GM12878 (cell line): ENCODE data around the gene VPS52. TPM values are rescaled to one million over a fixed set of nuclear protein-coding genes. Genes with fewer than 3 reads are reported as not detected.

Experiments used
- ATF7 ChIP-seq: fragments of 450-650 bp; IDR thresholded peaks from 2 replicates; pipeline ENCODE4 v1.6.1; 2016; ENCODE audit warnings: low read depth, mild to moderate bottlenecking
- CREM ChIP-seq: IDR thresholded peaks from 2 replicates; pipeline ENCODE4 v1.6.1; 2014; ENCODE audit warnings: antibody characterized with exemption, low read depth
- EGR1 ChIP-seq, 2 experiments: IDR thresholded peaks; 1 replicate in 1 of 2; 2 replicates in 1 of 2; pipeline ENCODE4 v1.6.1; 2011 to 2012; ENCODE audit warnings: low read depth in 2 of 2, low read length in 2 of 2, borderline replicate concordance in 1 of 2, mild to moderate bottlenecking in 1 of 2, moderate library complexity in 1 of 2
- GABPA ChIP-seq: IDR thresholded peaks from 2 replicates; pipeline ENCODE4 v1.6.1; 2014; ENCODE audit warnings: antibody characterized with exemption, low read depth, mild to moderate bottlenecking, inconsistent platforms
- HCFC1 ChIP-seq: fragments of 150-350 bp; IDR thresholded peaks from 2 replicates; pipeline ENCODE4 v1.6.1; 2014; ENCODE audit warnings: low read length
- IRF4 ChIP-seq: IDR thresholded peaks from 2 replicates; pipeline ENCODE4 v1.6.1; 2011; ENCODE audit warnings: low read depth, low read length
- MTA3 ChIP-seq: IDR thresholded peaks from 2 replicates; pipeline ENCODE4 v1.6.1; 2012; ENCODE audit warnings: low read length, inconsistent platforms, borderline replicate concordance
- NFYB ChIP-seq: IDR thresholded peaks from 2 replicates; pipeline ENCODE4 v1.6.1; 2011; ENCODE audit warnings: low read depth, mild to moderate bottlenecking, low read length, improper control_type of control experiment, moderate library complexity; ENCODE audit not compliant: insufficient read depth
- NR2C1 ChIP-seq: fragments of 450-650 bp; IDR thresholded peaks from 2 replicates; pipeline ENCODE4 v1.6.1; 2017; ENCODE audit warnings: antibody characterized with exemption, mild to moderate bottlenecking, moderate library complexity
- NR2F1 ChIP-seq: fragments of 450-650 bp; conservative IDR thresholded peaks from 2 replicates; pipeline ENCODE4 v1.6.1; 2017; ENCODE audit warnings: mild to moderate bottlenecking
- PAX5 ChIP-seq: IDR thresholded peaks from 2 replicates; pipeline ENCODE4 v1.6.1; 2011; ENCODE audit warnings: low read depth, low read length, borderline replicate concordance
- PAX8 ChIP-seq: fragments of 450-650 bp; IDR thresholded peaks from 2 replicates; pipeline ENCODE4 v1.6.1; 2017; ENCODE audit warnings: mild to moderate bottlenecking, moderate library complexity
- RB1 ChIP-seq: fragments of 450-650 bp; formaldehyde crosslinking; IDR thresholded peaks from 2 replicates; pipeline ENCODE4 v1.6.1; 2017; ENCODE audit warnings: mild to moderate bottlenecking, borderline replicate concordance
- RELA ChIP-seq: fragments of 450-650 bp; IDR thresholded peaks from 2 replicates; pipeline ENCODE4 v1.8.0; 2014; ENCODE audit warnings: borderline replicate concordance; ENCODE audit not compliant: partially characterized antibody
- SMAD1 ChIP-seq: fragments of 450-650 bp; IDR thresholded peaks from 2 replicates; pipeline ENCODE4 v1.6.1; 2018; ENCODE audit warnings: mild to moderate bottlenecking, low read depth; ENCODE audit not compliant: partially characterized antibody
- TCF7 ChIP-seq: IDR thresholded peaks from 2 replicates; pipeline ENCODE4 v1.6.1; 2014; ENCODE audit warnings: antibody characterized with exemption, borderline replicate concordance
- YY1 ChIP-seq: IDR thresholded peaks from 2 replicates; pipeline ENCODE4 v1.6.1; 2011; ENCODE audit warnings: low read depth, mild to moderate bottlenecking, low read length
- ZBED1 ChIP-seq: IDR thresholded peaks from 2 replicates; pipeline ENCODE4 v1.6.1; 2016; ENCODE audit warnings: borderline replicate concordance
- ZNF217 ChIP-seq: fragments of 450-650 bp; IDR thresholded peaks from 2 replicates; pipeline ENCODE4 v1.6.1; 2017; ENCODE audit warnings: antibody characterized with exemption, mild to moderate bottlenecking
- ZZZ3 ChIP-seq: IDR thresholded peaks from 2 replicates; pipeline ENCODE4 v1.6.1; 2011; ENCODE audit warnings: low read depth; ENCODE audit not compliant: control insufficient read depth, insufficient read length
- polyA plus RNA-seq, 11 experiments: library from polyadenylated mRNA; depleted of rRNA in 4 of 11; unstranded in 6 of 11; stranded (reverse) in 5 of 11; fragments of >200 nt; fragmentation: Nextera tagmentation in 4 of 11; fragmentation: Illumina TruSeq in 1 of 11; extraction: Ambion mirVana in 4 of 11; extraction: Trizol in 1 of 11; gene quantifications; 1 replicate in 1 of 11; 2 replicates in 10 of 11; pipeline versions ENCODE4 v1.2.1 to v1.2.3, GENCODE V29; 2011 to 2016; ENCODE audit warnings: inconsistent platforms in 2 of 11, missing spikeins in 2 of 11, low read depth in 1 of 11
- total RNA-seq, 4 experiments: library from RNA; depleted of rRNA in 3 of 4; stranded (reverse); fragments of >200 nt in 3 of 4; fragmentation: Illumina TruSeq in 1 of 4; extraction: Trizol in 1 of 4; gene quantifications; 2 replicates each; pipeline versions ENCODE4 v1.2.1 to v1.2.3, GENCODE V29; 2013 to 2021
- TF ChIP-seq, protein P1 (sequence below): IDR thresholded peaks from 2 replicates; pipeline ENCODE4 v1.6.1; 2012; ENCODE audit warnings: mild to moderate bottlenecking, low read depth, low read length
- TF ChIP-seq, protein P2 (sequence below): fragments of 450-650 bp; IDR thresholded peaks from 2 replicates; pipeline ENCODE4 v1.6.1; 2017; ENCODE audit warnings: low read depth, mild to moderate bottlenecking, moderate library complexity
- TF ChIP-seq, protein P3 (sequence below): IDR thresholded peaks from 2 replicates; pipeline ENCODE4 v1.6.1; 2011; ENCODE audit warnings: low read depth, mild to moderate bottlenecking, low read length, moderate library complexity, borderline replicate concordance; ENCODE audit errors: extremely low read depth
- TF ChIP-seq, protein P4 (sequence below): IDR thresholded peaks from 2 replicates; pipeline ENCODE4 v1.6.1; 2012; ENCODE audit warnings: low read depth, low read length, improper control_type of control experiment
- TF ChIP-seq, protein P5 (sequence below): IDR thresholded peaks from 2 replicates; pipeline ENCODE4 v1.6.1; 2012; ENCODE audit warnings: low read depth, low read length, improper control_type of control experiment

The VPS52 gene
- total and polyA plus RNA-seq, 10 of the 15 experiments (the other 5 are each of a cell fraction or from before 2014, with no cell fraction given), result 11.3 to 52.7 (median 36.7) TPM

DNA sequence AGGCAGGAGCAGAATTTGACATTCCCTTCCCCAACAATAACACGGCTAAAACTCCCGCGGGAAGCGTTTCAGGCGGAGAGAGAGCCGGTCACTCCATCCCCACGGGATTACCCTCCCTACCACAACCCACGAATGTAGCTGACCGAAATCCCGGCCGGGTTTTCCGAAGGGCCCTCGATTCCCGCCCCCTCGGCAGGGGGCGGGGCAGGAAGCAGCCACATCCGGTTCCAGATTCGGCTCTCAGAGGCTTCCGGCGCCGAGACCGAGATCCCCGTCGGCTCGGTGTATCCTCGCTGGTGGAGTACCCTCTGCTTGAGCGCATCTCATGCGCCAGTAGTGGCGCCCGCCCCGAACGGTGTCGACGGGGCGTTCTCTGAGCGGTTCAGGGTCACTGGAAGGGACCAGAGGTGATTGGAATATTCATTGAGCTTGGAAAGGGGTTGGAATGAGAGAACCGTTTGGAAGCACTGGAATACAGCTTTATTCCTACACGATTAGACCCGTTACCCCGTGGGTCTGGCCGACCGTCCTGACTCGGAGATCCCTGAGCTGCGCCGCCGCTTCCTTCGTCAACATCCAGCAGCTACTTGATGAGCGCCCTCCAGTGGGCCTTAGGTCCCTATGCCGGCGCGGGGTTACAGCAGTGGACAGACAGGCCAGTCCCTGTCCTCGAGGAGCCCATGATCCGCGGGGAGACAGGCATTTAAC is 27.7 kb upstream of the VPS52 start (continued):
- TF ChIP-seq, protein P1, sequence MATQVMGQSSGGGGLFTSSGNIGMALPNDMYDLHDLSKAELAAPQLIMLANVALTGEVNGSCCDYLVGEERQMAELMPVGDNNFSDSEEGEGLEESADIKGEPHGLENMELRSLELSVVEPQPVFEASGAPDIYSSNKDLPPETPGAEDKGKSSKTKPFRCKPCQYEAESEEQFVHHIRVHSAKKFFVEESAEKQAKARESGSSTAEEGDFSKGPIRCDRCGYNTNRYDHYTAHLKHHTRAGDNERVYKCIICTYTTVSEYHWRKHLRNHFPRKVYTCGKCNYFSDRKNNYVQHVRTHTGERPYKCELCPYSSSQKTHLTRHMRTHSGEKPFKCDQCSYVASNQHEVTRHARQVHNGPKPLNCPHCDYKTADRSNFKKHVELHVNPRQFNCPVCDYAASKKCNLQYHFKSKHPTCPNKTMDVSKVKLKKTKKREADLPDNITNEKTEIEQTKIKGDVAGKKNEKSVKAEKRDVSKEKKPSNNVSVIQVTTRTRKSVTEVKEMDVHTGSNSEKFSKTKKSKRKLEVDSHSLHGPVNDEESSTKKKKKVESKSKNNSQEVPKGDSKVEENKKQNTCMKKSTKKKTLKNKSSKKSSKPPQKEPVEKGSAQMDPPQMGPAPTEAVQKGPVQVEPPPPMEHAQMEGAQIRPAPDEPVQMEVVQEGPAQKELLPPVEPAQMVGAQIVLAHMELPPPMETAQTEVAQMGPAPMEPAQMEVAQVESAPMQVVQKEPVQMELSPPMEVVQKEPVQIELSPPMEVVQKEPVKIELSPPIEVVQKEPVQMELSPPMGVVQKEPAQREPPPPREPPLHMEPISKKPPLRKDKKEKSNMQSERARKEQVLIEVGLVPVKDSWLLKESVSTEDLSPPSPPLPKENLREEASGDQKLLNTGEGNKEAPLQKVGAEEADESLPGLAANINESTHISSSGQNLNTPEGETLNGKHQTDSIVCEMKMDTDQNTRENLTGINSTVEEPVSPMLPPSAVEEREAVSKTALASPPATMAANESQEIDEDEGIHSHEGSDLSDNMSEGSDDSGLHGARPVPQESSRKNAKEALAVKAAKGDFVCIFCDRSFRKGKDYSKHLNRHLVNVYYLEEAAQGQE, result no peak
- TF ChIP-seq ZBED1 (peak; percentile 96), ZZZ3 (no peak), RELA (no peak), YY1 (peak; percentile 64), RB1 (peak; percentile 66), NR2C1 (no peak), HCFC1 (peak; percentile 46; the same call in 1 of the 2 replicates), GABPA (peak; percentile 85), PAX8 (no peak), ZNF217 (no peak), CREM (no peak; the same call in none of the 2 replicates), IRF4 (0 out of 2 replicates have a peak, but pooled peaks have one; percentile 57), NR2F1 (peak; percentile 22; the same call in 1 of the 2 replicates), EGR1 (IDR thresholded peaks at IDR 0.05; ENCODE audit: borderline replicate concordance in 1 of 2, low read depth in 2 of 2, low read length in 2 of 2) (peak; percentile 50 to 96), MTA3 (peak; percentile 85; the same call in 1 of the 2 replicates), TCF7 (peak; percentile 44; the same call in 1 of the 2 replicates), SMAD1 (no peak), NFYB (no peak), ATF7 (peak; percentile 48; the same call in 1 of the 2 replicates), PAX5 (no peak; the same call in 1 of the 2 replicates)
- TF ChIP-seq, protein P2, sequence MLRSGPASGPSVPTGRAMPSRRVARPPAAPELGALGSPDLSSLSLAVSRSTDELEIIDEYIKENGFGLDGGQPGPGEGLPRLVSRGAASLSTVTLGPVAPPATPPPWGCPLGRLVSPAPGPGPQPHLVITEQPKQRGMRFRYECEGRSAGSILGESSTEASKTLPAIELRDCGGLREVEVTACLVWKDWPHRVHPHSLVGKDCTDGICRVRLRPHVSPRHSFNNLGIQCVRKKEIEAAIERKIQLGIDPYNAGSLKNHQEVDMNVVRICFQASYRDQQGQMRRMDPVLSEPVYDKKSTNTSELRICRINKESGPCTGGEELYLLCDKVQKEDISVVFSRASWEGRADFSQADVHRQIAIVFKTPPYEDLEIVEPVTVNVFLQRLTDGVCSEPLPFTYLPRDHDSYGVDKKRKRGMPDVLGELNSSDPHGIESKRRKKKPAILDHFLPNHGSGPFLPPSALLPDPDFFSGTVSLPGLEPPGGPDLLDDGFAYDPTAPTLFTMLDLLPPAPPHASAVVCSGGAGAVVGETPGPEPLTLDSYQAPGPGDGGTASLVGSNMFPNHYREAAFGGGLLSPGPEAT, result peak; percentile 98
- TF ChIP-seq, protein P3, sequence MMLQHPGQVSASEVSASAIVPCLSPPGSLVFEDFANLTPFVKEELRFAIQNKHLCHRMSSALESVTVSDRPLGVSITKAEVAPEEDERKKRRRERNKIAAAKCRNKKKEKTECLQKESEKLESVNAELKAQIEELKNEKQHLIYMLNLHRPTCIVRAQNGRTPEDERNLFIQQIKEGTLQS, result no peak
- TF ChIP-seq, protein P4, sequence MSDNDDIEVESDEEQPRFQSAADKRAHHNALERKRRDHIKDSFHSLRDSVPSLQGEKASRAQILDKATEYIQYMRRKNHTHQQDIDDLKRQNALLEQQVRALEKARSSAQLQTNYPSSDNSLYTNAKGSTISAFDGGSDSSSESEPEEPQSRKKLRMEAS, result no peak
- TF ChIP-seq, protein P5, sequence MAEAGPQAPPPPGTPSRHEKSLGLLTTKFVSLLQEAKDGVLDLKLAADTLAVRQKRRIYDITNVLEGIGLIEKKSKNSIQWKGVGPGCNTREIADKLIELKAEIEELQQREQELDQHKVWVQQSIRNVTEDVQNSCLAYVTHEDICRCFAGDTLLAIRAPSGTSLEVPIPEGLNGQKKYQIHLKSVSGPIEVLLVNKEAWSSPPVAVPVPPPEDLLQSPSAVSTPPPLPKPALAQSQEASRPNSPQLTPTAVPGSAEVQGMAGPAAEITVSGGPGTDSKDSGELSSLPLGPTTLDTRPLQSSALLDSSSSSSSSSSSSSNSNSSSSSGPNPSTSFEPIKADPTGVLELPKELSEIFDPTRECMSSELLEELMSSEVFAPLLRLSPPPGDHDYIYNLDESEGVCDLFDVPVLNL, result peak; percentile 43; the same call in 1 of the 2 replicates
